ENCODE measurements around the gene MYO18B. TPM values are rescaled to one million over a fixed set of nuclear protein-coding genes. Genes with fewer than 3 reads are reported as not detected.

MYO18B gene
- polyA plus RNA-seq, 3 donors = not detected

DNA sequence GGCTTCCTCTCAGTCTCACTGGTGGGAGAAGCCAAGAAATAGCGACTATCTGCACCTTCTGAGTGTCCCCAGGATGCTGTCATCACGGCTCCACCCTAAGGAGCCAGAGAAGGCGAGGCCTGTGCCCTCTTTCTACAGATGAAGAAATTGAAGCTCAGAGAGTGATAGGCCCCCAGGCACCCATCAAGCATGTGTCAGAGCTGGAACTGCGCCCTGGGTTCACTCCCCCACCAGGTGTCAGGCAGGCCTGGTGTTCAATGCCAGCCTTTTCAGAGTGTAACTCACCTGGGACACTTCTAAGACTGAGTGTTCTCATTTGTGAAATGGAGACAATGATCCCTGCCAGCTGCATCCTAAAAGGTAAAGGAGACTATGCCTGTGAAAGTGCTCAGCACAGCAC, 299.9 kb downstream of the MYO18B start:
- TF ChIP-seq, protein P1, sequence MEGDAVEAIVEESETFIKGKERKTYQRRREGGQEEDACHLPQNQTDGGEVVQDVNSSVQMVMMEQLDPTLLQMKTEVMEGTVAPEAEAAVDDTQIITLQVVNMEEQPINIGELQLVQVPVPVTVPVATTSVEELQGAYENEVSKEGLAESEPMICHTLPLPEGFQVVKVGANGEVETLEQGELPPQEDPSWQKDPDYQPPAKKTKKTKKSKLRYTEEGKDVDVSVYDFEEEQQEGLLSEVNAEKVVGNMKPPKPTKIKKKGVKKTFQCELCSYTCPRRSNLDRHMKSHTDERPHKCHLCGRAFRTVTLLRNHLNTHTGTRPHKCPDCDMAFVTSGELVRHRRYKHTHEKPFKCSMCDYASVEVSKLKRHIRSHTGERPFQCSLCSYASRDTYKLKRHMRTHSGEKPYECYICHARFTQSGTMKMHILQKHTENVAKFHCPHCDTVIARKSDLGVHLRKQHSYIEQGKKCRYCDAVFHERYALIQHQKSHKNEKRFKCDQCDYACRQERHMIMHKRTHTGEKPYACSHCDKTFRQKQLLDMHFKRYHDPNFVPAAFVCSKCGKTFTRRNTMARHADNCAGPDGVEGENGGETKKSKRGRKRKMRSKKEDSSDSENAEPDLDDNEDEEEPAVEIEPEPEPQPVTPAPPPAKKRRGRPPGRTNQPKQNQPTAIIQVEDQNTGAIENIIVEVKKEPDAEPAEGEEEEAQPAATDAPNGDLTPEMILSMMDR (IDR thresholded peaks at IDR 0.05) = no peak
- no peaks in the 10 kb centered on the region for H3K79me2 ChIP-seq (ENCODE audit: insufficient read depth, low read length)
- no peaks in the 10 kb centered on the region for H3K4me1 Mint-ChIP-seq
- 90% methylated on average over 3 of the region's 4 CpGs for WGBS (ENCODE audit: insufficient coverage)
- H3K27me3 Mint-ChIP-seq (ENCODE audit: low read depth in 3 of 3) = no peaks in the 10 kb centered on the region
- no peak overlapping the region for H3K27ac Mint-ChIP-seq
- H4K20me1 ChIP-seq (ENCODE audit: insufficient read depth, low read length) = no peaks in the 10 kb centered on the region
- H3K4me1 ChIP-seq (ENCODE audit: control insufficient read depth in 1 of 2, insufficient read depth in 2 of 2, low read length in 2 of 2) = no peaks in the 10 kb centered on the region
- H2AFZ ChIP-seq (ENCODE audit: insufficient read depth, low read depth, low read length, poor library complexity, severe bottlenecking) = no peak overlapping the region
- DNase-seq = no peak
- peaks cover 0 to 4% of the 10 kb centered on the region in 2 donors for H3K9me3 ChIP-seq (replicated peaks in 1 of 2; ENCODE audit: control insufficient read depth in 1 of 2, insufficient read depth in 1 of 2, low read length in 2 of 2)
- H3K4me2 ChIP-seq (replicated peaks; ENCODE audit: extremely low read depth, low read length, poor library complexity, severe bottlenecking) = no peak overlapping the region
- H3K4me3 Mint-ChIP-seq = no peak overlapping the region
- H3K36me3 ChIP-seq (replicated peaks in 1 of 2; ENCODE audit: control insufficient read depth in 1 of 2, insufficient read depth in 2 of 2, low read length in 2 of 2) = no peaks in the 10 kb centered on the region
- intact Hi-C loops (cut with micrococcal nuclease) = no loop called here
- no peaks in the 10 kb centered on the region for H3K36me3 Mint-ChIP-seq
- no peak overlapping the region for H3K27ac ChIP-seq (ENCODE audit: low read depth in 1 of 2, low read length in 2 of 2)
- no peak overlapping the region for H3K9ac ChIP-seq (ENCODE audit: insufficient read depth, low read length, poor library complexity, severe bottlenecking)
- peaks cover 0 to 2% (median 2%) of the 10 kb centered on the region in 7 donors for H3K9me3 Mint-ChIP-seq
- H3K27me3 ChIP-seq (ENCODE audit: control insufficient read depth in 2 of 2, insufficient read depth in 2 of 2, low read length in 2 of 2) = no peaks in the 10 kb centered on the region
- H3K4me3 ChIP-seq (replicated peaks in 1 of 3; ENCODE audit: low read depth in 2 of 3, low read length in 3 of 3) = no peak overlapping the region

DNA sequence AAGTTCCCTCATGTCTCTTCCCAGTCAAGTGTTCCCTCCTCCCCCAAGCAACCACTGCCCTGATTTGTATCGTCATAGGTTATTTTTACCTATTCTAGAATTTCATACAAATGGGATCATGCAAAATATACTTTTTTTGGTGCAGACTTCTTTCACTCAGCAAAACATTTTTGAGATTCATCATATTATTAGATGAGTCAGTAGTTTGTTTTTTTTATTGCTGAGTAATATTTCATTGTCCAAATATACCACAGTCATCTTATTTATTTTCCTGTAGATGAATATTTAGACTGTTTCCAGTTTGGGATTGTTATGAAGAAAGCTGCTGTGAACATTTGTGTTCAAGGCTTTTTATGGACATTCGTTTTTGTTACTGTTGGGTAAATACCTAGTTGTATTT, 301.0 kb downstream of the MYO18B start:
- WGBS (ENCODE audit: insufficient coverage) = no CpG with 5 or more reads among the region's 2 CpGs

More for the DNA sequence above, 301.0 kb downstream of the MYO18B start:
- intact Hi-C loops (cut with micrococcal nuclease) = no loop called here
- Histone ChIP-seq H3K36me3 (replicated peaks in 1 of 2; ENCODE audit: control insufficient read depth in 1 of 2, insufficient read depth in 2 of 2, low read length in 2 of 2) (no peaks in the 10 kb centered on the region), H3K27ac (ENCODE audit: low read depth in 1 of 2, low read length in 2 of 2) (no peak overlapping the region), H3K4me2 (replicated peaks; ENCODE audit: extremely low read depth, low read length, poor library complexity, severe bottlenecking) (no peak overlapping the region), H4K20me1 (ENCODE audit: insufficient read depth, low read length) (no peaks in the 10 kb centered on the region), H3K9ac (ENCODE audit: insufficient read depth, low read length, poor library complexity, severe bottlenecking) (no peak overlapping the region), H3K4me3 (replicated peaks in 1 of 3; ENCODE audit: low read depth in 2 of 3, low read length in 3 of 3) (no peak overlapping the region), H3K9me3 (replicated peaks in 1 of 2; ENCODE audit: control insufficient read depth in 1 of 2, insufficient read depth in 1 of 2, low read length in 2 of 2) (no peaks in the 10 kb centered on the region), H3K27me3 (ENCODE audit: control insufficient read depth in 2 of 2, insufficient read depth in 2 of 2, low read length in 2 of 2) (no peaks in the 10 kb centered on the region), H3K79me2 (ENCODE audit: insufficient read depth, low read length) (no peaks in the 10 kb centered on the region), H2AFZ (ENCODE audit: insufficient read depth, low read depth, low read length, poor library complexity, severe bottlenecking) (no peak overlapping the region), H3K4me1 (ENCODE audit: control insufficient read depth in 1 of 2, insufficient read depth in 2 of 2, low read length in 2 of 2) (no peaks in the 10 kb centered on the region)
- Mint-ChIP-seq H3K9me3 (peaks cover 0 to 2% (median 0%) of the 10 kb centered on the region in 7 donors), H3K4me3 (no peak overlapping the region), H3K27ac (no peak overlapping the region), H3K4me1 (no peaks in the 10 kb centered on the region), H3K27me3 (ENCODE audit: low read depth in 3 of 3) (peaks cover 0 to 4% (median 1%) of the 10 kb centered on the region in 3 donors), H3K36me3 (no peaks in the 10 kb centered on the region)
- TF ChIP-seq, protein P1 (IDR thresholded peaks at IDR 0.05) = no peak
- DNase-seq = no peak
